WI38 (cell line): ENCODE measurements around the gene PRR5.
A peak's percentile ranks its signal among the peaks of the same experiment; 100 is the strongest.

Source experiments
- H3K4me3 ChIP-seq: 2 replicates; pipeline ENCODE4 v1.5.1; 2011; ENCODE audit warnings: low read depth, mild to moderate bottlenecking, control low read depth, low read length
- TF ChIP-seq, protein P1 (sequence below): IDR thresholded peaks from 2 replicates; pipeline ENCODE4 v1.5.1; 2012; ENCODE audit warnings: low read depth, mild to moderate bottlenecking, control low read depth, low read length

PRR5 gene

DNA sequence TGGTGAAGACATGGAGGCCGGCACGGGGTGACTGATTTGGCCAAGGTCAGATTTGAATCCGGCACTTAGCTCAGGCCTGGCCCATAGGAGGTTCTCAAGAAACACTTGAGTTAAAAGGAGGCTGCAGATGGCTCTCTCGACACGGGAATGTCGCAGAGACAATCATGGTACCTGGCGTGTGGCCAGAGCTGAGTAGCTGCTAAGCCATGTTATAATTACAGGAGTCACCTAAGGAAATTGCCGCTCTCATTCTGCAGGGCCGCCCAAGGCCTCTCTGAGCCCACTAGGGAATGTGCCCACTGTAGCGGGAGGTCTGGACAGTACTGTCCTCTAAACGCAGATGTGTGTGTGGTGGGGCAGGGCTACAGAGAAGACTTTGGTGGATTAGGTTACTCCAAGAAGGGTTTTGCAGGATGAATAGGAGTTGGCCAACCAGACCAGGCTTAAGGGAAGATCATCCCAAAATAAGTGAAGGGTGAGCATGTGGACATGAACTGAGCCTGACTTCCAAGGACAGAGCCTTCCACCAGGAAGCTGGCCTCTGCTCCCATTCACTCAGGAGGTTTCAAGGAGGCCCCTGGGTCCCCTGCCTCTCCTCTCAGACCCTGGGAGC is 19.3 kb upstream of the PRR5 start:
- TF ChIP-seq, protein P1, sequence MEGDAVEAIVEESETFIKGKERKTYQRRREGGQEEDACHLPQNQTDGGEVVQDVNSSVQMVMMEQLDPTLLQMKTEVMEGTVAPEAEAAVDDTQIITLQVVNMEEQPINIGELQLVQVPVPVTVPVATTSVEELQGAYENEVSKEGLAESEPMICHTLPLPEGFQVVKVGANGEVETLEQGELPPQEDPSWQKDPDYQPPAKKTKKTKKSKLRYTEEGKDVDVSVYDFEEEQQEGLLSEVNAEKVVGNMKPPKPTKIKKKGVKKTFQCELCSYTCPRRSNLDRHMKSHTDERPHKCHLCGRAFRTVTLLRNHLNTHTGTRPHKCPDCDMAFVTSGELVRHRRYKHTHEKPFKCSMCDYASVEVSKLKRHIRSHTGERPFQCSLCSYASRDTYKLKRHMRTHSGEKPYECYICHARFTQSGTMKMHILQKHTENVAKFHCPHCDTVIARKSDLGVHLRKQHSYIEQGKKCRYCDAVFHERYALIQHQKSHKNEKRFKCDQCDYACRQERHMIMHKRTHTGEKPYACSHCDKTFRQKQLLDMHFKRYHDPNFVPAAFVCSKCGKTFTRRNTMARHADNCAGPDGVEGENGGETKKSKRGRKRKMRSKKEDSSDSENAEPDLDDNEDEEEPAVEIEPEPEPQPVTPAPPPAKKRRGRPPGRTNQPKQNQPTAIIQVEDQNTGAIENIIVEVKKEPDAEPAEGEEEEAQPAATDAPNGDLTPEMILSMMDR = no peak
- H3K4me3 ChIP-seq = no peak overlapping the region

DNA sequence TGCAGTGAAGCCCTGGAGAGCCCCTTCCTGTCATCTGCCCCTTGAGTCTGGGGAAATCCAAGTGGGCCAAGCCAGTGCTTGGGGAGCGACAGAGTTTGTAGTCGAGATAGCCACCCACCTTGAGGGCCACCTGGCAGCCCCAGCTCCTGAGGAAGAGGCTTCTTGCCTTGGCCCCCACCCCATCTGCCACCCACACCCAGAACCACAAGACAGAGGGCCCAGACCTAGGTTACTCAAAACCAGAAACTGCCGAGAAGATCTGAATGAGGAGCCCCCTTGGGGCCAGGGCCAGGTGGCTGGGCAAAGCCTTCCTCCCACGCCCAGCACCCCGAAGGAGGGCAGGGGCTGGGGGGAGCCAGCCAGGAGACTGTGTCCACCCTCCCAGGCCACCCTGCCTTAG is 18.8 kb upstream of the PRR5 start:
- TF ChIP-seq, protein P1 = no peak

DNA sequence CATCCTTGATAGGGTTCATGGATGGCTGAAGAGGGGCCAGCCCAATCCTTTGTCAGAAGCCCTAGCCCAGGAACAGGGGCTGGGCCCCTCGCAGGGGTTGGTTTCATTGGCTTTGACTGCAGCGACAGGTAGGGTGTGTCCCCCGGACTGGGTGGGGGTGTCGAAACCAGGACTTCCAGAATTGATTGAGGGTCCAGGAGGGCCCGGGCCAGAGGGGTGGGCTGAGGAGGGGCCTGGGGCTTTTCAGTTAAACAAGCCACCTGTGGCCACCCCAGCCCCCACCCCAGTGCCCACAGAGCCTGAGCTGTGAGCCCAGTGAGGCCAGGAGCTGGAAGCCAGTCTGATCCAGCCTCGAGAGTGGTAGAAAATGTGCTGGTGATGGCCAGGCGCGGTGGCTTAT is 18.1 kb upstream of the PRR5 start:
- no peak overlapping the region for H3K4me3 ChIP-seq
- TF ChIP-seq, protein P1 = no peak

More for the DNA sequence above, 18.8 kb upstream of the PRR5 start:
- H3K4me3 ChIP-seq = no peak overlapping the region

DNA sequence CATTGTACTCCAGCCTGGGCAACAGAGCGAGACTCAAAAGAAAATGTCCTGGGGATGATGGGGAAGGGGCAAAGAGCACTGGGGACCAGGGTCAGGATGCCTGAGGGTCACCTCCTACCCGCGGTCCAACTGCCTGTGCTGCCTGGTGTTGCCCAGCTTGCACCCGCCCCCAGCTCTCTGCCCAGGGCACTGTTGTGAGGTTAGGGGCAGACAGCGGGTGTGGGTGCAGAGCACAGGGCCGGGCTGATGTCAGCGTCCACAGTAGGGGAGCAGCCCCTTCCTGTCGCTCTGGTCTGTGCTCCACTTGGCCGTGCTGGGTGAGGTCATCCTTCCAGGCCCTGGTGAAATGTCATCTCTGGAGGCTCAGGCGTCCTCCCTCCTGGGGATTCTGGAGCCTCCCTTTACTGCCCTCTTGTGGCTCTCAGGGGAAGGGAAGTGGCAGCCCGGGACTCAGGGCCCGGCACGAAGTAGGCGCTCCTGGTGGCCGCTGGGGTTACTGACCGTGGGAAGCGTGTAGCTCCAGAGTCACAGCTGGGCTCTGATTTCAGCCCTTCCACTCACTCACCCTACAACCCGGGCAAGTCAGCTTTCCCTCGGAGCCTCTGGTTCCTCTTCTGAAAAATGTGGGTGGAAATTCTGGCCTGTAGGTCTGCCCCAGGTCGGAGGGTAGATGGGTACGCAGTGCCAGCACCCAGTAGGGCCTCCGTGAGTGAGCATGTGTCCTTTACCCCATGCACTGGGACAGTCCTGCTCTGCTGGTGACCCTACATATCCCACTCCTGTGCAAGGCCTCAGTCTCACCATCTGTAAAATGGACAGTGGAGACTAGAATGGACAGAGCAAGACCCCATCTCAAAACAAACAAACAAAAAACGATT is 17.3 kb upstream of the PRR5 start:
- TF ChIP-seq, protein P1 = peak; percentile 99
- H3K4me3 ChIP-seq = no peak overlapping the region

DNA sequence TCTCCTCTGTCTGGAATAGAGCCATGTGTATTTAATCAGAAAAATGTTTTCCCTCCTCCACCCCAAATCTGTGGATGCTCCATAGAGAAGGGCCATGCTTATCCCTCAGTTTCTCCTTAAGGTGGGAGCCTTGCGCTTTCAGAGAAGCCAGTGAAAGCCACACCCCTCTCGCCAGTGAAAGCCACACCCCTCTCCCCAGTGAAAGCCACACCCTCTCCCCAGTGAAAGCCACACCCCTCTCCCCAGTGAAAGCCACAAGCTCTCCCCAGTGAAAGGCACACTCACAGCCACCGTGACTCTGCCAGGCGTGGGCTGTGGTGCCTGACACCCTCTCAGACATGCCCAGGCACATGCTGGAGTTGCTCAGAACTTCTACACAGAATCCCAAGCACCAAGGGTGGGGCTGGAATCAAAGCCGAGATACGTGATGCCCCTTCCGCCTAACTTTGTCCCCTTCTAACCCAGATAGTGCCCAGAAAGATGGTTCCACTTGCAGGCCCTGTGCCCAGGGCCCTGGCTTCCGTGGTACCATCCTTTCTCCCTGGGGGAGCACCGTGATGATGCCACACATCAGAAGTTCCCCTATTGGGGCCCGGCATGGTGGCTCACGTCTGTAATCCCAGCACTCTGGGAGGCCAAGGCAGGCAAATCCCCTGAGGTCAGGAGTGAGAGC is 16.5 kb upstream of the PRR5 start:
- TF ChIP-seq, protein P1 = no peak
- H3K4me3 ChIP-seq = no peak overlapping the region

DNA sequence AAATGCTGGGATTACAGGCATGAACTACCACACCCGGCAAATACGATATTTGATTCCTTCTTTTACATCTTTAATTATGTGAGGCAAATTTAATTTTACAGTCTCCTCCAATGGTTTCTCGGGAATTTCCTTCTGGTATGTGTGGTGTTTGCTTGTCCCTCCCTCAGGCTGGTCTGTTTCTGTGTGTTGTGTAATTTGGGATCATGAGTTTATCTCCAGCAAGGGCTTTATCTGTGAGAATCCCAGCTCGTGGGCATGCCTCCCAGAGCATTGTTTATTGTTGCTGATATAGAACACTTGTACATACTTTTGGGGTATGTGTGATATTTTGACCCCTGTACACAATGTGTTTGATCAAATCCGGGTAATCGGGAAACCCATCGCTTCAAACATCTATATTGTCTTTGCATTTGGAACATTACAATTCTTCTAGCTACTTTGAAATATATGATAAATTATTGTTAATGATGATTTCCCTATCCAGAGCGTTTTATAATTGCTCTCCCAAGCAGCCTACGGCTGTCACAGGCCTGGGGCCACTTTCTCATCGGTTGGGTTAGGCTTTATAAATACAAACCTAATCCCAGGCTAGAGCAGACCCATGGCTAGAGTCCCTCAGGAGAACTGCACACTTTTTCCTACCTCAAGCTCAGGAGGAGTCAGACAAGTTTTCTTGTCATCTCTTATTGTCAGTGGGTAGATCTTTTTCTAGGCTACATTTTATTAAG is 15.0 kb upstream of the PRR5 start:
- TF ChIP-seq, protein P1 = no peak
- no peak overlapping the region for H3K4me3 ChIP-seq
